Medulla oblongata (tissue), 1 donor: ENCODE measurements around the gene IPO13.

Experiments
- DNase-seq: peaks from one replicate; pipeline ENCODE4 v3.0.0-alpha.2; 2015; ENCODE audit errors: extremely low spot score

IPO13 gene

GRCh38 chr1:43987159-43987902 is 40.6 kb downstream of the IPO13 start:
- no peak for DNase-seq

- DNase-seq = no peak
These were observed 43.8 kb downstream of the IPO13 start for GRCh38 chr1:43990271-43991199.

- no peak for DNase-seq
These were observed 44.4 kb downstream of the IPO13 start for GRCh38 chr1:43991200-43991475.

GRCh38 chr1:43991476-43992231 is 44.9 kb downstream of the IPO13 start, which contains the start of gene CCDC24:
Gene CCDC24, plus strand, starts transcription at chr1:43991599. Its CDS starts 280 bp downstream, at chr1:43991879.
- DNase-seq = peak; percentile 90

- no peak for DNase-seq
These were observed 45.7 kb downstream of the IPO13 start for GRCh38 chr1:43992232-43992995.

GRCh38 chr1:43993206-43993914 is 46.6 kb downstream of the IPO13 start:
- no peak for DNase-seq

- no peak for DNase-seq
These were observed 47.3 kb downstream of the IPO13 start for GRCh38 chr1:43994071-43994470.

GRCh38 chr1:43994794-43995790 is 48.3 kb downstream of the IPO13 start:
- peak; percentile 37 for DNase-seq

GRCh38 chr1:43995984-43996732 is 49.4 kb downstream of the IPO13 start:
- DNase-seq = peak; percentile 56

- DNase-seq = no peak
These were observed 50.0 kb downstream of the IPO13 start for GRCh38 chr1:43996733-43997115.

- no peak for DNase-seq
These were observed 50.7 kb downstream of the IPO13 start for GRCh38 chr1:43997295-43997999.

- DNase-seq = no peak
These were observed 51.2 kb downstream of the IPO13 start for GRCh38 chr1:43998000-43998378.

GRCh38 chr1:43999455-43999854 is 52.7 kb downstream of the IPO13 start:
- peak; percentile 60 for DNase-seq

GRCh38 chr1:44000122-44000665 is 53.4 kb downstream of the IPO13 start:
- DNase-seq = no peak

GRCh38 chr1:44002165-44002564 is 55.4 kb downstream of the IPO13 start:
- DNase-seq = no peak

- DNase-seq = no peak
These were observed 55.9 kb downstream of the IPO13 start for GRCh38 chr1:44002606-44003157.

GRCh38 chr1:44008259-44008658 is 61.5 kb downstream of the IPO13 start:
- DNase-seq = no peak
